ENCODE data around the gene BLOC1S5.

Gene BLOC1S5, protein sequence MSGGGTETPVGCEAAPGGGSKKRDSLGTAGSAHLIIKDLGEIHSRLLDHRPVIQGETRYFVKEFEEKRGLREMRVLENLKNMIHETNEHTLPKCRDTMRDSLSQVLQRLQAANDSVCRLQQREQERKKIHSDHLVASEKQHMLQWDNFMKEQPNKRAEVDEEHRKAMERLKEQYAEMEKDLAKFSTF

DNA sequence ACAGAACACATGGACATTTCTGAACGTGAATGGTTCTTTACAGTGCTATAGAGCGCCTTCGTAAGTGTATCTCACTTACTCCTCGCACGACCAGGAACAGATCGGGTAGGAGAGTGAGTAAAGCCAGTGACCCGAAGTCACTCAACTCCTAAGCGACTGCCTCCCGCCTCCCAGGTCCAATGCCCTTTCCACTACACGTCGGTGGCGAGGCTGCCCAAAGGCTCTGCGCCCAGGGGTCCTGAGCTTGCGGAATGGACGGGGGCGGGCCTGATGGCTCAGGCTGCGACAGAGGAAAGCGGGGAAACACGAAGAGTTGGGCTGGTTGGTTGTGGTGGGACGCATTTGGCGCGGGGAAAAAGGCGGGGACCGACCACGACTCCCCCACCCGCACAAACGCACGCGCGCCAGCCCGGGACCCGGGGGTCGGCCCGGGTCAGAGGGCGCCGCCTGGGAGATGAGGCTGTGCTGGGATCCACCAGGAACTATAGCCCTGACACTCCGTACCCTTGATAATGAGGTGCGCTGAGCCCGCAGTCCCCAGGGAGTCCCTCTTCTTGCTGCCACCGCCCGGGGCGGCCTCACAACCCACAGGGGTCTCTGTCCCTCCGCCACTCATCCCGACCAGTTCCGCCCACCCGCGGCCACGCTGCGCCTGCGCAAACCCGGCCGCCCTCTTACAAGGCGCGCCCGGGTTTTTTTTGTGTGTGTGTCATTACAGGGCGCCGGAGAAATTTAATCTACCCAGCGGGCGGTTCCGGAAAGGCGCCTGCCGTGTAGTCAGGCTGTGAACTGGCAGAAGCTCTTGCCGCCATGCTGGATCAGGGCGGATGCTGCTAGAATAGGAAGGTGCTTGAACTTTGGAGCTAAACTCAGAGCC, at the start of gene BLOC1S5:
Gene BLOC1S5, minus strand, starts transcription at position 629 of the 877 bp plus-strand sequence. Its CDS starts 13 bp downstream, at position 616.
- peak; percentile 96 for DNase-seq

DNA sequence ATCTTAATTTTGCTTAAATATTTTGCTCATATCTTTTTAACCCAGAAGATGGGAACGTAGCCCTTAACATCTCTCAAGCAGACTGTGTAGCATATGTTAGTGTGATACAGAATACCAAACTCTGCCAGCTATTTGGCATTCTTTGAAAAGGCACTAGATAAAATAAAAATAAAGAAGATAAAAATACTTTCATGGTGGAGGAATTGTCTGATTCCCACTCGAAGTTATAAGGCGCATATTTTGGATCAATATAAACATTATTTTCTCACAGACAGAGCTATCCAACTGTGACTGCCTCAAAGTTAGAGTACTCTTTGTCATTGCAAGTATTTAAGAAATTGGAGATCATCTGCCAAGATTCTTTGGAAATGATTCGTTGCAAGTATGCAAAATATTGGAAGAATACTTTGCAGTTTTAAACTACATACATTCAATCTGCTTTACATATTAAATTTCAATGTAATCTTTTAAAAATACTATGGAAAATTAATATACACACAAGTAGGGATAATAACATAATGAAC, 49.0 kb upstream of the BLOC1S5 start:
- DNase-seq = no peak

DNA sequence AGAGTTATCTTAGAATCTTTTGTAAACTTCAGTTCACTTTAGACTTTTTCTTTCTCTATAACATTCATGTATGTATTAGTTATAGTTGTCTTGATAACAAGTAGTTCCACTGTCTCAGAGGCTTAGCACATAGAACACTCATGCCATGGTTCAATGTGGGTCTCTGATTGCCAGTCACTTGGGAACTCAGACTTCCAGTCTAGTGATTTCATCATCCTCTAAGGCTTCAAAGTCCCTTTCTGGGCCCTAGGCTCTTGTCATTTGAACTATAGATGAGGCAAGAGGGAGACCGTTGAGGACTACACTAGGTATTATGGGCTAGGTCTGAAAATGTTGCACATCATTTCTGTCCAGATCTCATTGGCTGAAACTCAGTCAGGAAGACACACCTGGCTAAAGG, 46.5 kb upstream of the BLOC1S5 start:
- DNase-seq = no peak

DNA sequence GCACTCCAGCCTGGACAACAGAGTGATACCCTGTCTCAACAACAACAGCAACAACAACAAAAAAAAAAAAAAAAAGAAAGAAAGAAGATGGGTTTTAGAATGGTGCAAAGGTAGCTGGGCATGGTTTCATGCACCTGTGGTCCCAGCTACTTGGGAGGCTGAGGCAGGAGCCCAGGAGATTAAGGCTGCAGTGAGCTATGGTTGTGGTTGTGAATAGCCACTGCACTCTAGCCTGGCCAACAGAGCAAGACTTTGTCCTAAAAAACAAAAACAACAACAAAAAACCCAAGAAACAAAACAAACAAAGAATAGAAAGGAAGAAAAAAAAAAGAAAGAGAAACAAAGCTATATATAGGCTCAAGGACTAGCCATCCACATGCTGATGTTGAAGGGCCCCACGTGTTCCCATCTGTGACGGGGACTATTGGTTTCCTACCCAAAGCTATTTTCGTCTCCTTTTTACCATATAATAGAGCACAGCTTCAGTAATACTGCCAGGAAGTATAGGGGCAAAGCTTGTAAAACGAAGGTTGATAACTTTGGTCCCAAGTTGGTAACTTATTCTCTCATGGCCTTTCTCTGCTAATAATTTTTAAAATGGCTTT, 46.0 kb upstream of the BLOC1S5 start:
- no peak for DNase-seq

DNA sequence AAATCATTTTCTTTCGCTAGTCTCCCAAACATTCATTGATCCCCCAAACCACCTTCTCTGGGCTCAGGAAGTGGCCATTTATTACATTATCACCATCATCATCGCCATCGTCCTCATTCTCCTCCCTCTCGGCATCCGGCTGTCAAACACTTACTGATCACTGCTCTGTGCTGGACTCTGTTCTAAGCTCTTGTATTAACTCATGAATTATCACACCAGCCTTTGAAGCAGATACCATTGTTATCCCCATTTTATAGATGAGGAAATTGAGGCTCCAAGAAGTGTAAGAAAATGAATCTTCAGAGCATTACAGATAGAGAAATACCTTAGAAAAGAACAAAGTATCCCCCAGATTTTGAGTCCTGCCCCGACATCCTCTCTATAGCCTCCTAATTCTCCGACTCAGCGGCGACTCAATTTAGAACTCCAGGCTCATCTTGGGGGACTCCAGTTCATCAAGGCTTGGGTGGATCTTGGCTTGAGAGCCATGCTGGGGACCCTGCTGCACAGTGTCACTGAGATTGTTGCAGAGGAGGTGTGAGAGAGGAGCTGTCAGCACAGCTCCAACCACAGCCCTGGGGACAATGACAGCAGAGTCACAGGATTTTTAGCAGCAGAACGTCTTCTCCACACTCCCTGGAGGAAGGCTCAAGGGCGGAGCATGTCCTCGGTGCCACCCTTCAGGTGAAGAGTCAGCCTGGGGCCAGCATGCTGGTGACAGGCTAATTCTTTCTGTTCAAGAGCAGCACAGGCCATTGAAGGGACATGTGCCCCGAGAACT, 44.8 kb upstream of the BLOC1S5 start:
- DNase-seq = no peak

DNA sequence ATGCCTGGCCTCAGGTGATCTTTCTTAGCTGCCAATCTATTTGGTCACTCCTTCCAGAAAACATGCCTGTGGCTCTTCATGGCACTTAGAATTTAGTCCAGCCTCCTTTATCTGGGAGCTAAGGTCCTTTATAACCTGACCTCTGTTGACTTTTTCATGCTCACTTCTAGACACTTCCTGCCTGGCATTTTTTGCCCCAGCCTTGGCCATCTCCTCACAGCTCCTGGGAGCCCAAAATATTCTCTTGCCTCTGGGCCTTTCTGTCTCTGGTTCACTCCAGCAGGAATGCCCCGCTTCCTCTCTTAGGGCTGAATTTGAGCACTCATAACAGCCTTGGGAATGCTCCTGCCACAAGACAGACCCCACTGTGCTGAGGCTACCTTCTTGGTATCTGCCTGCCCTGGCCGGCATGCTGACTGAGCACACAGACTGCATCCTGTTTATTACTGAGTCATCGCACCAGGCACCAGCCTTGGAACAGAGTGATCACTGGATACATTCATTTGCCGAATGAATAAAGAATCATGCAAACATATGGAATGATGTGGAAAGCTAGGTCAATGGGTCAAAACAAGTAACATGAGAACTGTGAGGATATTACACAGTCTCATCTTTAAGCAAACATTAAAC, 44.0 kb upstream of the BLOC1S5 start:
- DNase-seq = no peak

DNA sequence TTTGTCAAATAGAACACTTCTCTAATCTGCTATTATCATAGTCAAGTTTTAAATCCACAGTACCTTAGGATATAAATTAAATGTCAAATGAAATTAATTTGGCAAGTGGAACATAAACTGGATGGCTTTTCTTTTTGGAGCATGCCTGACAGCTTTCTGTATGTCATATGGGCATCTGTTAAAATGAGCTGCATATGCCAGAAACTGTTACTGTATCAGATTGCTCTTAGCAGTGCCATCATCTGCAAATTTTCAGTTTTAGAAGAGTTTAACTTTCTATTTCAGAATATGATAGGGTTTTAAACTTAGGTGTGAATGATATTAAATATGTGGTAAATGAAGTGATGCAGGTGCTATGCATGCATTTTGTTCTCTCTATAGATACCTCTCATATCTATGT, 41.6 kb upstream of the BLOC1S5 start:
- no peak for DNase-seq

DNA sequence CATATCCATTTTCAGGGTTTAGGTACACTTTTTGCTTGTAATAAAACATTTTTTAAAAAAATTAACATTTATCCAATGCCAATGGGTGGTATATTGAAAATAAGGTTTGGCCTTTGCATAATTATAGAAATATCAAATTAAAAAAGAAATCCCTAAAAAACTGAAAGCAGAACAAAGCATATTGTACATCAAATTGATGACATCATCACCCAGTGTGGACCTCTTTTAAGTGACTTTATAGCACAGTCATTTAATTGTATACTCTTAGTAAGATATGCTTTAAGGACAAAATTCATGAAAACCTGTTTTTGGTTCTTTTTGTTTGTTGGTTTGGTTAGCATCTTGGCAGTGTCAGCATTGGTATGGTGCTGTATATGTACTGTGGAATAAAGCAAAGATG, 39.5 kb upstream of the BLOC1S5 start:
- no peak for DNase-seq

DNA sequence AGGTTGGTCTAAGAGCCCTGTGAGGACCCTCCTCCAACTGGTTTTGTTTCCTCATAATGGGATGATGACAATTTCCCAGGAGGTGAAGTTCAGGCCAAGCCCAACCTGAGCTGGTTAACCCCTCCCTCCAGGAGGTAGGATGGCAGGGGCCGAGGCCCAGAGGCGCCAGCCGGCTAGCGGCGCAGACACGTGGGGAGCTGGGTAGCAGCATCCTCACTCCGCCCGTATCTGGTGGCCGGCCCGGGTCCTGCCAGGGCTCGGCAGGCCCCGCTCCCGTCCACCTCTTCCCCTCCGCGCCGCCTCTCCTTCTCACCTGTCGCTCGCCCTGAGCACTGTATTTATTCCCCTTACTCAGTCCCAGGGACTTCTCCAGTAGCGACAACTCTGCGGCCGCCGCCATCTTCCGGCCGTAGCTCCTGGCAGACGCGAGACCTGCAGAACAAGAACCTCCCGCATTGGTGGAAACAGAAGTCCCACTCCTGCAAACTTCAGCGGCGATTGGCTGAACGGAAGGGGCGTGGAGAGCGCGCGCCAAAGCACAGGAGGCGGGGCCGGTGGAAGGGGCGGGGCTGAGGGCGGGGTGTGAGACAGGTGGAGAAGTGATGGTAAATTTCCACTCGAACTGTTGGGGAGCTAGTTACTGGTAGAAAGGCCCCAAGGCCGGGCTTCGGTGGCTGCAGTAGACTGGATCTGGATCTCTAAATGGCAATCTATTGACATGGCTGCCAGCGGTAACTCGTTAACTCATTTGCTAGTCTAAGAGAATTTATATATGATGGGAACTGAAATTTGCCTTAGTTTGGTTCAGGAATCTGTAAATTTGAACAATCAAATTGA, 38.2 kb upstream of the BLOC1S5 start, which contains the start of gene EEF1E1:
Gene EEF1E1, minus strand, starts transcription at position 427 of the 837 bp plus-strand sequence. Its CDS starts 27 bp downstream, at position 400.
- peak; percentile 99 to 100 for DNase-seq

DNA sequence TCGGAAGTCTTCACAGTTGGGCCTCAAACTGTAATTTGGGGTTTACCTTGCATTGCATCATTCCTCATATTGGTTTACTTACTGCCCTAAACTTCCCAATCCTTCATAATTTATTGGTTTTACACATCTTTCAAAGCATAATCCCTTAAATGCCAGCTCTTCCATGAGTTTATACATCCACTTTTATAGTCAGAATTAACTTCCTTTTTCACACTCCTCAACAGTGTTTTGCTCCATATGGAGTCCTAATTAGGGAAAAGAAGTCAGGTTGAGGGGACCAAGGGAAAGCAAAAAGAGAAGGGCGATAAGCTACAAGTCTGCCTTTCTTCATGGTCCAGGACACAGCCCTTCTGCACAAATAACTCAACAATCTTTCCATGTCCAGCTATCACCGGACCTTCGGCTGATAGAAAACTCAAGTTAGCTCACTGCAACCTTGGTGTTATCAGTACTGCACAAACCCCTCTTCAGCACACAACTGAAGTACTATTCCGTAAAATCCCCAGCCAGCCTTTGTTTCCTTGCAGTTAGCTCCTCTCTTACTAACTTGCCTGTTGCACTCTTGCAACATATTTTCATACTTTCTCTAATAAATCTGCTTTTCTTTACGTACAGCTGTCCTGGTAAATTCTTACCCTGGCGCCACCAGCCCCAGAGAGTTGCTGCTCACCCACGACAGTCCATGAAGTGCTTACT, 36.1 kb upstream of the BLOC1S5 start:
- DNase-seq = no peak

DNA sequence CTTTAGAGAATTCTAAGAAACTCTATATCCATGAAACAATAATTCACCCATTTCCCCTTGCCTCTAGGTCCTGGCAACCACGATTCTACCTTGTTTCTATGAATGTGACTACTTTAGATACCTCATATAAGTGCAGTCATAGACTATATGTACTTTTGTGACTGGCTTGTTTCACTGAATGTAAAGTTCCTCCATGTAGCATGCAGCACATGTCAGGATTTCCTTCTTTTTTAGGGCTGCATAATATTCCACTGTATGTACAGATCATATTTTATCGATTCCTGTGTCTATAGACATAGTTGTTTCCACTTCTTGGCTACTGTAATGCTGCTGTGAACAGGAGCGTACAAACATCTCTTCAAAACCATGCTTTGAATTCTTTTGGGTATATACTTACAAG, 26.5 kb upstream of the BLOC1S5 start:
- DNase-seq = no peak

DNA sequence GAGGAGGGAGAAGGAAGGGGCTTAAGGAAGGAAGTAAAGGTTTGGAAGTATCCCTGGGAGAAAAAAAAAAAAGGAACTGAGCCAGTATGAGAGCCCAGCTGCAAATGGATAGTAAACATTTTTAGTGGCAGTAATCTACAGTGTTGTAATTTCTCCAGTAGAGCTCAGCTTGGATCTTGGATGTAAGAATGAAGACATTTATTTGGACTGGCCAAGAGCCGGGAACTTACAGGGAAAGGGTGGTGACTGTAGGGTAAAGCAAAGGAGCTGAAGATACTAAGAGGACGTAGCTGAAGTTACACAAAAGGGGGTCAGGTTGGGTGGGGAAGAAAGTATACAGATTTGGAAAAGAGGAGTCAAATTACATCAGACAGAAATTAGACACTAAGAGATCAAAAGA, 24.7 kb upstream of the BLOC1S5 start:
- no peak for DNase-seq

DNA sequence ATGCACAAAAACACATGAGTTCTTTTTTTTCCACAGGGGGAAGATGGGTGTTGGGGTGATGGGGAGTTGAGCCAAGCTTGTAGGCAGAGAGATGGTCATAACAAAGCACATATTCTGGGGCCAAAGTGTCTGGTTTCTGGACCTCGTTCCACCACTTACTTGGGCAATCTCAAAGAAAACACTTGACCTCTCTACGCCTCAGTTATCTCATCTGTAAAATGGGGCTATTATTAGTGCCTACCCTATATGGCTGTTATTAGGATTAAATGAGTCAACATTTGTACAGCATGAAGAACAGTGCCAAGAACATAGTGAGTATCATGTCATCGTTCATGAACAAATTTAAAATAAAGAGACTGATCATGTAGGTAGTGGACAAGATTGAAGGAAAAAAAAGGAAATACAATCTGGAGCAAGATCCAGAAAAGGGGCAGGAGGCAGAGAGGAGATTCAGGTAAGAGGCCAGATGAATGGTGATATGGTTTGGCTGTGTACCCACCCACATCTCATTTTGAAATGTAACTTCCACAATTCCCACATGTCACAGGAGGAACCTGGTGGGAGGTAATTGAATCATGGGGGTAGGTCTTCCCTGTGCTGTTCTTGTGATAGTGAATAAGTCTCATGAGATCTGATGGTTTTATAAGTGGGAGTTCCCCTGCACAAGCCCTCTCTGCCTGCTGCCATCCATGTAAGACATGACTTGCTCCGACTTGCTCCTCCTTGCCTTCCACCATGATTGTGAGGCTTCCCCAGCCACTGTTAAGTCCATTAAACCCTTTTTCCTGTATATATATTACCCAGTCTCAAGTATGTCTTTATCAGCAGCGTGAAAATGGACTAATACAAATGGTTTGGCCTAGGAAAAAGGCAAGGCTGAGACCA, 23.9 kb upstream of the BLOC1S5 start:
- DNase-seq = no peak

DNA sequence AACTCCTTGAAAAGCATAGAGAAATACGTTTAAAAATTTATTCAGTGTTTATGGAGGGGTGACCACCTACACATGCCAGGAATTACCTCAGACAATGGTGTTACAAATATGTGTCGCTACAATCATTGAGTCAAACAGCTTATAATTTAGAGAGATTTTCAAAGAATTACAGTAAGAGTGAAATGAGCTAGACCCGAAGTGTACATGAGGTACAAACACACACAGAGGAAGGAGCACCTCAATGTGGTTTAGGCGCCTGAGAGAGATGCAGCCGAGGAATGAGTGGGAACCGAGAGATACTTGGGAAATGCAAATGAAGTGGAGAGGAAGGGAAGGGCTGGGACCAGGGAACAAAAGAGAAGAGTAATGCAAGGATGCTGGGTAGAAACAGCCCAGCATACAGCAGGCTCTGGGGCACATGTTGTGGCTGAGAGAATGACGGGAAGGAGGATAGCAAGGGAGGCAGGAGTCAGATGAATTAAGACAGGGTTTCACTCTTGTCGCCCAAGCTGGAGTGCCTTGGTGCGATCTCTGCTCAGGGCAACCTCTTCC, 22.6 kb upstream of the BLOC1S5 start:
- no peak for DNase-seq

DNA sequence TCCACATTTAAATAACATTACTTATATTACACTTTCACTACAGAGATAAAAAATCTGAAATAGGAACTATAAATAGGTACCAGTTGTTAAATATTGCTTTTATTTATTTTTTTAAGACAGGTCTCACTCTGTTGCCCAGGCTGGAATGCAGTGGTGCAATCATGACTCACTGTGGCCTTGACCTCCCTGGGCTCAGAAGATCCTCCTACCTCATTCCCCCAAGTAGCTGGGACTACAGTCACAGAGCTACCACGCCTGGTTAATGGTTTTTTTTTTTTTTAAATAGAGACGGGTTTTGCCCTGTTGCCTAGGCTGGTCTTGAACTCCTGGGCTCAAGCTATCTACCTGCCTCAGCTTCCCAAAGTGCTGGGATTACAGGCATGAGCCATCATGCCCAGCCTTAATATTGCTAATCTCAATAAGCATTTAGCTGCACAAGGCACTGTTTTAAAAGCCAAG, 20.9 kb upstream of the BLOC1S5 start:
- DNase-seq = no peak

DNA sequence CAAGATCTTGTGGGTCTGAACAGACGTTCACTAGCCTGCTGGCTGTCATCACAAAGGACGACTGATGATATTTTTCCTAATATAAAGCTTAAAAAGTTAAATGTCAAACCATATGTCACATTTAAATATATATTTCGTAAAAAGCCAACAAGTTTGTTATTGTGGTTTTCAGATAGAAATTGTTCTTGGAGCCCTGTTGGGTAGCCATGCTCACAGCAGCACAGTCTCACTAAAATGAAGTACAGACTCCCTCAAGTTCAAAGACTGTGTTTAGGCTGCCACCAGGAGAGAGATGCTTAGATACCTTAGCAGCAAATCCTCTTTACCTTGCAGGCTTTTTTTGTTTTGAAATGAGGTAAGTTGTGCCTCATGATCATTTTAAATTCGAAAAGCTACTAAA, 20.4 kb upstream of the BLOC1S5 start:
- DNase-seq = no peak

DNA sequence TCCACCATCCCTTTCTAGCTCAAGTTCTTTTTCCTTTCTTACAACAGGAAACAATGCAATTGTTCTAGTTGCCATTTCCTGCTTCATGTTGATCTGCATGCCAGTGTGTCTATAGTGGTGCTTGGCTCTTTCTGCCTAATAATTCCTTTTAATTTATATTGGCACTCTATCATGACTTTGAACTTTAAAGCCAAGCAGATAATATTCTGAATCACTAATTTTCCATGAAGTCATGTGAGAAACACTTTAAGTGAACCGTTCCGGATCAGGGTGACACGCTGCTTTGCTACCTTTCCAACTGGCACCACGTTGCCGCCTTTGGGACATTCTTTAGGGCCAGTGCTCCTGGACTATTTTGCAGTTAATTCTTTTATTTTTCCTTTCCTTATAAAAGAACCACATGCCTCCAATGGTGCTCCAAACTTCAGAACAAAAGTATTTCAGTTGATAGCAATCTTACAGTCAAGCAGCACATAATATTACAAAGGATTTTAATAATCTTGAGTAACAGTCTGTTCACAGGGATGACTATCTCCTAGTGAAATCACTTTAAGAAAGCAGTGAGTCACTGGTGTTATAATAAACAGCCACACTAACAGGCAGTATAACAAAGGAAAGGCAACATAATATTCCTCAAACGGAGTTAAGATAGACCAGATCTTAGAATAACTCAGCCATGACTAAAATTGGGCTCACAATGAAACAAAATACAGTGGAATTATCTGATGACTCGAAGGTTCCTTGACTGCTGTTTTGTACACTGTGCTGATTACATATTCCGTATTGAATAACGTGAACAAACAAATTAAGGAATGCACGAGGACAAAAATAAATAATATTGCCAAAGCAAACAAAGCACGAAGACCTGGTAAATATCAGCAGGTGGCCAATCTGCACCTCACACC, 19.0 kb upstream of the BLOC1S5 start:
- DNase-seq = no peak

DNA sequence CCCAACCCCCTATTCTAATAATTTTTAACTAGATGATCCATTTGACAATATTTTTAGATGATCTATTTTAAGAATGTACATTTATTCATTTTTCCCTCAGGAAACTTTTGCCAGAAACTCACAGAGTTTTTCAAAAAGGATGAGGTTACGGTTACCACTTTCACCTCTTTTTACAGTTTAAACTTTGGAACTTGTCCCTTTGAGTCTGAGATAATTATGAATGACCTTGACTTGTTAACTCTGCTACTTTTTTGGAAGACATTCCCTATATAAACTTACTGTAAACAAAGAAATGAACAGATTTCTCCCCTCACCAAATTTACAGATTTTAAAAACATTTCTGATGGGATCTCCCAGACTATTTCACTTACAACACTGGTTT, 18.4 kb upstream of the BLOC1S5 start:
- no peak for DNase-seq

Data from activated CD4-positive, alpha-beta T cell treated with anti-CD3 and anti-CD28 coated beads, Interleukin-2, amount 50 U/mL, for 4 hours (primary cell).